ENCODE results near the gene PCNX2.
"Not testable (repeated sequence)": the region's sequence is repeated elsewhere in the genome, so short reads cannot be mapped to it uniquely, and the experiment has no call there.

Gene PCNX2

GRCh38 chr1:233216009-233216408 lies 79.5 kb downstream of the PCNX2 start:
- DNase-seq, result no peak

- no peak for DNase-seq
Measured at GRCh38 chr1:233215135-233215760, 80.3 kb downstream of the PCNX2 start.

- no peak for DNase-seq
Measured at GRCh38 chr1:233211595-233211994, 83.9 kb downstream of the PCNX2 start.

DNA sequence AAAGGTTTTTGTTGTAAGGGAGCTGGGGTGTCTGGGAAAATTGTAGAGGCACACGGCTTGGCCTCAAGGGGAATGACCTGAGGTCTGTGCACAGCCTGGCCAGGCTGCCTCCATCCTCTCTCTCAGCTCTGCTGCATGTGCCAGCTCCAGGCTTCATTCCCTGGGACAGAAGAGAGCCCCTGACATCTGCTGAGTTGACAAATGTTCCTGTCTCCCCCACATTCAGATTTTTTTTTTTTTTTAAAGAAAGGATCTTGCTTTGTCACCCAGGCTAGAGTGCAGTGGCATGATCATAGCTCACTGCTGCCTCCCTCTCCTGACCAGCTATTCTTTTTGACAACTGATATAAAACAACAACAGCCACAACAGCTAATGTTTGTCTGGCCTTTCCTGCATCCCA lies 84.4 kb downstream of the PCNX2 start:
- DNase-seq, result no peak

DNA sequence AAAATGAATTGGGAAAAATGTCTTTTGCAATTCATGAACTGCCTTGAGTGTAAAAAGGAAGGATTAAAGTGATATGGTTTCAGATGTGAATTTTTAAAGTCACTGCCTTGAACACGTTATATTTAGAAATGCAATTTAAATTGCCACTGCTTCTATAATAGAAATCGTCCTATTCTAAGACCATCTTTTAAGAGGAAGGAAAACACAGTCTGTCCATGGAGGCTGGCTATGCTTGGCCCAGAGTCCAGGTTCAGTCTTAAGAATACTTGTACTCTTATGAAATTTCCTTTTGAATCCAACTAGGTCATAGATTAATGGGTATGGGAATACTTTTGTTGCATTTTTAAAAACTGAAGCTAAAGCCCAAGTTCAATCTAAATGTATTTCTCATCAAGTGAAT lies 86.0 kb downstream of the PCNX2 start:
- DNase-seq, result no peak

GRCh38 chr1:233208687-233209086 lies 86.8 kb downstream of the PCNX2 start:
- DNase-seq, result no peak

- DNase-seq, result no peak
Measured at GRCh38 chr1:233197940-233198339, 97.6 kb downstream of the PCNX2 start.

DNA sequence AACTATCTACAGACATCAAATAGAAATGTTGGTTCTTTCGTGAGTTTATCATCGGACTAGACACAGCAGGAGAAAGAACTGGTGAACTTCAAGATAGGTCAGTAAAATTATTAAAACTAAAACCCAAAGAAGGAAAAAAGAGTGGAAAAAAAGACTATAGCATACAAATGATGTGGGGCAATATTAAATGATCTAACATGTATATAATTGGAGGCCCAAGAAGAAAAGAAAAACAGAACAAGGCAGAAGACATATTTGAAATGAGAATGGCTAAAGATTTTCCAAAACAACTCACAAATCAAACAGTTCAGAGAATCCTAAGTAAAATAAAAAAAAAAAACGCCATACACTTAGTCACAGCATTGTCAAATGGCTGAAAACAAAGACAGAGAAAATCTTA lies 101.8 kb downstream of the PCNX2 start:
- DNase-seq, result no peak

- DNase-seq, result no peak
Measured at GRCh38 chr1:233190987-233191386, 104.5 kb downstream of the PCNX2 start.

- no peak for DNase-seq
Measured at GRCh38 chr1:233189526-233189925, 106.0 kb downstream of the PCNX2 start.

- no peak for DNase-seq
Measured at GRCh38 chr1:233188061-233188460, 107.5 kb downstream of the PCNX2 start.

DNA sequence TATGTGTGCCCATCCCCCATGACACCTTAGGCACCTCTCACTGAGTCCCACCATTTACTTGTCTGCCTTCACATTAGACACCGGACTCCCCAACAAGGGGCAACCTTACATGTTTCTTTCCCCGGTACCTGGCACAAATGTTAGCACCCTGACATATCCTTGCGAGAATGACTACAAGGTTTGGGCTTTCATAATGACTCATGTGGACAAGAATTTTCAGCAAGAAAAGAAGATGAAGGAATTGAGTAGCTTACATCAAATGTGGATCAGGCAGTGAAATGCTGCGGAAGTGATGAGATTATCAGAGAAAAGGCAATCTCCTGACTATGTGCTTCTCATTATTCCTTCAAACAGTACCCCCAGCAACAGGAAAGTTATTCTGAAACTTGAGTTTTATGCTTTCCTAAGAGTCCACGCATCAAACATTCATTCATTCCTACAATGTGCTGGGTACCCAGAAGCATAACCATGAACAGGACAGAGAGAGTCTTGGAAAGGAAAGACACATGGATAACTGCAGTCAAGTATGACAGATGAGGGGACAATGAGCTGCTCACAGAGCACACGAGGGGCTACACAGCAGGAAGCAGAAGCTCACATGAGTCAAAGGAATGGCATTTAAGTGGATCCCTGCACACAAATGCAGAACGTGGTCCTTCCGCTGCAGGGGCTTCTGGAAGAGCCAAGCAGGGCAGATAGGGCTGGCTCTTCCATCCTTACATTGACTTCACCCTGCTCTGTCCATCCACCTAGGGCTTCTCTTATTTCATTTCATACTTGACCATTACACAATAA lies 112.1 kb downstream of the PCNX2 start:
- no peak for DNase-seq

DNA sequence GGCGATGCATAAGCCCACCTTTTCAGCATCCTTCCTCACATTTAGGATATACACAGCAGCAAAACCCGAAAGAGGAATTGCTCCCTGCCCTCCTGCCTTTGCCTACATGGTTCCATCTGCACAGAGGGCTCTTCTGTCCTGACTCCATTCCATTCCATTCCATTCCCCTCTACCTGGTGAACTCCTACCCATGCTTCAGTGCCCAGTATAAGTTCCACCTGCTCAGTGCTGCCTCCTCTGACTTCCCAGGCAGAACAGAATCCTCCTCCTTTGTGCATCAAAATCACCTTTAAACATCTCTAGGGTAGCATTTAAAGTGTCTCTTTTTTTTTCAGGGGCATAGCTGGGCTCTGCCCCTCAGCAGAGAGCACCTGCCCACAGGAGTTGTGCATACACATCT lies 112.9 kb downstream of the PCNX2 start:
- DNase-seq, result no peak

DNA sequence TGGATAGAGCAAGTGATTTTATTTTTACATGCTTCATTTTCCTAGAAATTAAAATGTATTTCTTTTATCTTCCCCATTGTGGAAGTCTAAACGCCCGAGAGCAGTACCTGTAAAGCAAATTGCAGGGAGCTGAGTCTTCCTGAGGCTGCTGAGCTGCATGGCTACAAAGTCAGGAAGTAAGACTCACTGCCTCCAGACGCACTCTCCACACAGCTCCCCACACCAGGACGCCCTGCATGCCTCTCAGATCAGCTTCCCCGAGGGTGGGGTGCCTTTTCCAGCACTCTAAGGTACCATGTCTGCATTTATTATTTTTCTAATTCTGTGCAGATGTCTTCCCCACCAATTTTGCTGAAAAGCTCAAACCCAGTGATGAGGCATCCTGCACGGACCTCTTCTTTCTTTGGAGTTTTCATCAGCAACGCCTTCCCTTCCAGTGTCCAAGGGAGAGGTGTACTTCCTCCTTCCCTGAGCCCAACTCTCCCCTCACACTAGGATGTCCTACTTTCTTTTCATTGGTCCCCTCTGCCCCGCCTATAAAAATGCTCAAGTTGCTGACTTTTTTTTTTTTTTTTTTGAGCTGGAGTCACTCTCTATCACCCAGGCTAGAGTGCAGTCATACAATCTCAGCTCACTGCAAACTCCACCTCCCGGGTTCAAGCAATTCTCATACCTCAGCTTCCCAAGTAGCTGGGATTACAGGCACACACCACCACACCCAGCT lies 114.7 kb downstream of the PCNX2 start:
- no peak for DNase-seq

DNA sequence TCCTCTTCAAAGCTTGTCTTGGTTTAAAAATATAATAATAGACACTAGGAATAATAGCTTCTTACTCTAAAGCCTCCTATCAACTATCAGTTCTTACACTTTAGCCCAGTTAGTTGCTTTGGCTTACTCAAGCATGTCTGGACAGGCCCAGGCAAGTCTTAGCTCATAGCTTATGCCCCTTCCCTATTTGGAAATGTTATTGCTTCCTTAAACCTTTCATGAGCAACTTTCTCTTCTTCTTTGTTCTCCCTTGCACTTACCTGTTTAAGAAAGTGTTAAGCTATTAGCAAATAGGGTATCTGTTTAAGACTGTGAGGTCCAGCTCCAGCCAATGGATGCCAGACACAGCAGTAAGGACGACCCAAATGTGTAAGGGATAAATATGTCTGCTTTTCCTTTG lies 115.9 kb downstream of the PCNX2 start:
- DNase-seq, result not testable (repeated sequence)

GRCh38 chr1:233172201-233172600 lies 123.3 kb downstream of the PCNX2 start:
- no peak for DNase-seq

GRCh38 chr1:233170741-233171140 lies 124.8 kb downstream of the PCNX2 start:
- no peak for DNase-seq

DNA sequence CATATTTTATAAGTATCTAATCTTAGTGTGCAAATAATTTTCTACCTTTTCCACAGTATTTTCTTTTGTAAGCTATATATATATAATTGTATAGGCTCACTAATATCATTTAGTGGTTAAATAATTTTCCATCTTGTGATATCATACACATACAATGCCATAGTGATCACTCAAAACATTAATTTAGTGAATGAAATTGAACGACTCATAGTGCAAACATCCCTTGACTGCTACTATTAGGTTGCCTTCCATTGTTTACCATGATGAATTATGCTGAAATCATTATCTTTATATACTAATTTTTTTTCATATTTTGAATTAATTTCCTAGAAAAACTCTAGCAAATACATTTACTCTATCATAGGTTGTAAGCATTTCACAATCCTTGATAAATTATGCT lies 127.1 kb downstream of the PCNX2 start:
- no peak for DNase-seq

- no peak for DNase-seq
Measured at GRCh38 chr1:233166896-233167295, 128.6 kb downstream of the PCNX2 start.

DNA sequence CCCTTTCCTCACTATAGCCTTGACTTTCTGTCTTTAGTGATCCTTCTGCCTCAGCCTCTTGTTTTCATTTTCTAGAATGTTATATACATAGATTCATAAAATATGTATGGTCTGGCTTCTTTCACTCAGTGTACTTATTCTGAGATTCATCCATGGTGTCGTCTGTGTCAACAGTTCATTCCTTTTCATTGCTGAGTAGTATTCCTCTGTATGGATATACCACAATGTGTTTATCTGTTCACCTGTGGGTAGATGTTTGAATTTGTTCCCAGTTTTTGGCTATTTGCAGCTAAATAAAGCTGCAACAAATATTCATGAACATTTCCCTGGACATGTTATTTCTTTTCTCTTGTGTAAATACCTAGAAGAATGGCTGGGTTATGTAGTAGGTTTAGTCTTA lies 131.8 kb downstream of the PCNX2 start:
- no peak for DNase-seq

DNA sequence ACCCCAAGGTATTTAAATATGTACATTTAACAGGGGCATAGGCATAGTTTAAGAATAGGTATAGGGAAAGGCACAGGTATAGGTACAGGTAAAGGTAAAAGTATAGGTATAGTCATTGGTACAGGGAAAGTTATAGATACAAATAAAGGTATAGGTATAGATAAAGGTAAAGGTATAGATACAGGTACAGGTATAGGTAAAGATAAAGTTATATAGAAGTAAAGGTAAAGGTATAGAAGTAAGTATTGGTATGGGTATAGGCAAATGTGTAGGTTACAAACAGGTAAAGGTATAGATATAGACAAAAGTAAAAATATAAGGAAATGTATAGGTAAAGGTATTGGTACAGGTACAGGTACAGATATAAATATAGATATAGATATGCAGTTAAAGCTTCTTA lies 137.2 kb downstream of the PCNX2 start:
- no peak for DNase-seq

GRCh38 chr1:233157245-233157644 lies 138.3 kb downstream of the PCNX2 start:
- DNase-seq, result no peak

GRCh38 chr1:233151861-233152260 lies 143.7 kb downstream of the PCNX2 start:
- DNase-seq, result no peak

DNA sequence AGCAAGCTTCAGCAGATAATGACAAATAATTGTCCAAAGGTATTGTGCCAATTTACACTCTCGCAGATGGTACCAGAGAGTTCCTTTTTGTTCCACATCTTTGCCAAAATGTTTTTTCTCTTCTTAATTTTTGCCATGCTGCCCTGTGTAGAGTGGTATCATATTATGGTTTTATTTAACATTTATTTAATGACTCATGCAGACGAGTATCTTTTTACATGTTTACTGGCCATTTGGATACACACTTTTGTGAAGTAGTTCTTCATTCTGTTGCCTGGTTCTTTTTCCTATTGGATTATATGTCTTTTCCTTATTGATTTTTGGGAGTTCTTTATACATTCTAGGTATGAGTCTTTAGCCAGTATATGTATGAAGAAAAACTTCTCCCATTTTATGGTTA lies 151.1 kb downstream of the PCNX2 start:
- no peak for DNase-seq
